ENCODE results near the gene MBD2.
"Not testable (repeated sequence)": the region's sequence is repeated elsewhere in the genome, so short reads cannot be mapped to it uniquely, and the experiment has no call there.

The MBD2 gene

GRCh38 chr18:54148151-54148550, 76.3 kb downstream of the MBD2 start:
- DNase-seq, result no peak

GRCh38 chr18:54147439-54147838, 77.0 kb downstream of the MBD2 start:
- DNase-seq, result no peak

GRCh38 chr18:54141041-54141608, 83.3 kb downstream of the MBD2 start:
- no peak for DNase-seq

- no peak for DNase-seq
Observed at GRCh38 chr18:54140641-54141040, 83.8 kb downstream of the MBD2 start.

- no peak for DNase-seq
Observed at GRCh38 chr18:54135216-54135615, 89.3 kb downstream of the MBD2 start.

GRCh38 chr18:54134053-54134452, 90.4 kb downstream of the MBD2 start:
- no peak for DNase-seq

- DNase-seq, result no peak
Observed at GRCh38 chr18:54130631-54131030, 93.8 kb downstream of the MBD2 start.

- DNase-seq, result no peak
Observed at GRCh38 chr18:54130177-54130576, 94.3 kb downstream of the MBD2 start.

- no peak for DNase-seq
Observed at GRCh38 chr18:54129448-54130067, 94.9 kb downstream of the MBD2 start.

GRCh38 chr18:54127759-54128378, 96.6 kb downstream of the MBD2 start:
- DNase-seq, result no peak

GRCh38 chr18:54125429-54125828, 99.0 kb downstream of the MBD2 start:
- no peak for DNase-seq

- DNase-seq, result not testable (repeated sequence)
Observed at GRCh38 chr18:54123720-54124440, 100.6 kb downstream of the MBD2 start.

GRCh38 chr18:54119524-54120019, 104.9 kb downstream of the MBD2 start:
- peak; percentile 1 for DNase-seq

- no peak for DNase-seq
Observed at GRCh38 chr18:54117853-54118773, 106.4 kb downstream of the MBD2 start.

GRCh38 chr18:54116541-54117257, 107.8 kb downstream of the MBD2 start:
- no peak for DNase-seq

GRCh38 chr18:54112356-54112755, 112.1 kb downstream of the MBD2 start:
- DNase-seq, result no peak

GRCh38 chr18:54109131-54109683, 115.3 kb downstream of the MBD2 start:
- no peak for DNase-seq

- no peak for DNase-seq
Observed at GRCh38 chr18:54102123-54102522, 122.3 kb downstream of the MBD2 start.

Data from NCI-H2029 (cell line).